HL-60 (cell line): ENCODE results near the gene TNFSF13.

Experiments used
- CTCF ChIP-seq: IDR thresholded peaks from one replicate; pipeline ENCODE4 v1.5.1; 2011; ENCODE audit warnings: low read length, control low read depth, inconsistent platforms; ENCODE audit not compliant: insufficient read depth
- GABPA ChIP-seq: IDR thresholded peaks from 2 replicates; pipeline ENCODE4 v1.6.1; 2012; ENCODE audit warnings: low read depth
- POLR2AphosphoS5 ChIP-seq: IDR thresholded peaks from 2 replicates; pipeline ENCODE4 v1.6.1; 2012; ENCODE audit warnings: low read depth
- REST ChIP-seq: IDR thresholded peaks from 2 replicates; pipeline ENCODE4 v1.6.1; 2012; ENCODE audit warnings: low read depth; ENCODE audit not compliant: insufficient replicate concordance
- SPI1 ChIP-seq: IDR thresholded peaks from 2 replicates; pipeline ENCODE4 v1.6.1; 2012; ENCODE audit warnings: low read depth, mild to moderate bottlenecking, borderline replicate concordance

GRCh38 chr17:7575481-7575883 is 16.9 kb downstream of the TNFSF13 start:
- TF ChIP-seq CTCF, result no peak
- TF ChIP-seq REST, result no peak
- TF ChIP-seq POLR2AphosphoS5, result no peak
- TF ChIP-seq GABPA, result no peak
- no peak for TF ChIP-seq SPI1
